ENCODE results near the gene PDILT. TPM values are rescaled to one million over a fixed set of nuclear protein-coding genes. Genes with fewer than 3 reads are reported as not detected.

The PDILT gene
- total and polyA plus RNA-seq, 7 experiments from 2014 or later = not detected

GRCh38 chr16:20383106-20384029 lies 21.2 kb downstream of the PDILT start:
- H3K9me3 ChIP-seq (ENCODE audit: control insufficient read depth in 2 of 3, low read length in 3 of 3) = no peaks in the 10 kb centered on the region
- ATAC-seq (peak; percentile 67), DNase-seq (peak in 7 of 9 donors; percentile 3 to 54 (median 37))
- Mint-ChIP-seq H3K4me1 (peaks cover 0 to 6% (median 0%) of the 10 kb centered on the region in 7 donors), H3K27me3 (peaks cover 11 to 29% (median 19%) of the 10 kb centered on the region in 5 donors), H3K27ac (no peak overlapping the region), H3K4me3 (peak overlapping the region in 1 of 10 donors; percentile 22), H3K9me3 (peaks cover 0 to 1% (median 0%) of the 10 kb centered on the region in 11 donors), H3K36me3 (no peaks in the 10 kb centered on the region)
- H3K36me3 ChIP-seq (ENCODE audit: control insufficient read depth in 2 of 3, insufficient read depth in 3 of 3, low read length in 3 of 3) = no peaks in the 10 kb centered on the region
- ChIA-PET POLR2A (no interaction called here), CTCF (interaction anchor here (1.9 kb wide), 1 partner anchor 476 kb away, joined by 7 read pairs; no protein-coding TSS in a partner anchor)
- H3K4me3 ChIP-seq (ENCODE audit: low read length) = no peak overlapping the region
- H3K27ac ChIP-seq (ENCODE audit: low read depth, low read length) = no peak overlapping the region
- H3K4me1 ChIP-seq (ENCODE audit: control insufficient read depth in 2 of 2, insufficient read depth in 2 of 2, low read length in 2 of 2) = peaks cover 0 to 4% of the 10 kb centered on the region in 2 donors
- intact Hi-C loops (cut with micrococcal nuclease) = loop anchor here (1.0 to 10.0 kb wide), 3 partner anchors 485 to 1299 kb away; no protein-coding TSS in a partner anchor
- no peaks in the 10 kb centered on the region for H3K27me3 ChIP-seq (ENCODE audit: control insufficient read depth in 2 of 2, insufficient read depth in 2 of 2, low read length in 2 of 2)

- POLR2A ChIA-PET = no interaction called here
- Mint-ChIP-seq H3K4me3 (no peak overlapping the region), H3K27ac (no peak overlapping the region), H3K4me1 (peaks cover 0 to 6% (median 0%) of the 10 kb centered on the region in 7 donors), H3K27me3 (peaks cover 11 to 27% (median 15%) of the 10 kb centered on the region in 5 donors), H3K36me3 (no peaks in the 10 kb centered on the region), H3K9me3 (peaks cover 0 to 1% (median 0%) of the 10 kb centered on the region in 11 donors)
- H3K36me3 ChIP-seq (ENCODE audit: control insufficient read depth in 2 of 3, insufficient read depth in 3 of 3, low read length in 3 of 3) = no peaks in the 10 kb centered on the region
- ATAC-seq (no peak), DNase-seq (no peak)
- intact Hi-C loops (cut with micrococcal nuclease) = loop anchor here (2.0 to 10.0 kb wide), 2 partner anchors 484 to 1298 kb away; no protein-coding TSS in a partner anchor
- no peaks in the 10 kb centered on the region for H3K9me3 ChIP-seq (ENCODE audit: control insufficient read depth in 2 of 3, low read length in 3 of 3)
- no peaks in the 10 kb centered on the region for H3K27me3 ChIP-seq (ENCODE audit: control insufficient read depth in 2 of 2, insufficient read depth in 2 of 2, low read length in 2 of 2)
- CTCF ChIA-PET = interaction anchor here (1.9 kb wide), 1 partner anchor 475 kb away, joined by 7 read pairs; no protein-coding TSS in a partner anchor
- no peak overlapping the region for H3K4me3 ChIP-seq (ENCODE audit: low read length)
- no peak overlapping the region for H3K27ac ChIP-seq (ENCODE audit: low read depth, low read length)
- H3K4me1 ChIP-seq (ENCODE audit: control insufficient read depth in 2 of 2, insufficient read depth in 2 of 2, low read length in 2 of 2) = peaks cover 0 to 4% of the 10 kb centered on the region in 2 donors
Observed at GRCh38 chr16:20382202-20382948, 22.2 kb downstream of the PDILT start.

- H3K4me1 ChIP-seq (ENCODE audit: control insufficient read depth in 2 of 2, insufficient read depth in 2 of 2, low read length in 2 of 2) = peaks cover 0 to 4% of the 10 kb centered on the region in 2 donors
- no peak for ATAC-seq
- Mint-ChIP-seq H3K4me1 (peaks cover 0 to 6% (median 0%) of the 10 kb centered on the region in 7 donors), H3K27me3 (peaks cover 4 to 27% (median 14%) of the 10 kb centered on the region in 5 donors), H3K4me3 (no peak overlapping the region), H3K36me3 (no peaks in the 10 kb centered on the region), H3K27ac (no peak overlapping the region), H3K9me3 (no peaks in the 10 kb centered on the region)
- intact Hi-C loops (cut with micrococcal nuclease) = loop anchor here in 1 of 2 donors (10.0 kb wide), 1 partner anchor 1296 kb away; no protein-coding TSS in a partner anchor
- no peaks in the 10 kb centered on the region for H3K27me3 ChIP-seq (ENCODE audit: control insufficient read depth in 2 of 2, insufficient read depth in 2 of 2, low read length in 2 of 2)
- CTCF ChIA-PET = no interaction called here
- no peaks in the 10 kb centered on the region for H3K9me3 ChIP-seq (ENCODE audit: control insufficient read depth in 2 of 3, low read length in 3 of 3)
- POLR2A ChIA-PET = no interaction called here
- no peak overlapping the region for H3K4me3 ChIP-seq (ENCODE audit: low read length)
- H3K27ac ChIP-seq (ENCODE audit: low read depth, low read length) = no peak overlapping the region
- H3K36me3 ChIP-seq (ENCODE audit: control insufficient read depth in 2 of 3, insufficient read depth in 3 of 3, low read length in 3 of 3) = no peaks in the 10 kb centered on the region
- no peak for DNase-seq
Observed at GRCh38 chr16:20380782-20381181, 23.8 kb downstream of the PDILT start.

GRCh38 chr16:20377181-20377580 lies 27.4 kb downstream of the PDILT start:
- intact Hi-C loops (cut with micrococcal nuclease) = no loop called here
- Mint-ChIP-seq H3K27ac (no peak overlapping the region), H3K27me3 (peaks cover 10 to 38% (median 17%) of the 10 kb centered on the region in 5 donors), H3K4me3 (no peak overlapping the region), H3K9me3 (no peaks in the 10 kb centered on the region), H3K36me3 (no peaks in the 10 kb centered on the region), H3K4me1 (no peaks in the 10 kb centered on the region)
- ATAC-seq = no peak
- Histone ChIP-seq H3K27ac (ENCODE audit: low read depth, low read length) (no peak overlapping the region), H3K27me3 (ENCODE audit: control insufficient read depth in 2 of 2, insufficient read depth in 2 of 2, low read length in 2 of 2) (no peaks in the 10 kb centered on the region), H3K4me1 (ENCODE audit: control insufficient read depth in 2 of 2, insufficient read depth in 2 of 2, low read length in 2 of 2) (no peaks in the 10 kb centered on the region), H3K9me3 (ENCODE audit: control insufficient read depth in 2 of 3, low read length in 3 of 3) (no peaks in the 10 kb centered on the region), H3K36me3 (ENCODE audit: control insufficient read depth in 2 of 3, insufficient read depth in 3 of 3, low read length in 3 of 3) (no peaks in the 10 kb centered on the region), H3K4me3 (ENCODE audit: low read length) (no peak overlapping the region)
- POLR2A ChIA-PET = no interaction called here
- CTCF ChIA-PET = no interaction called here
- no peak for DNase-seq

- H3K27me3 Mint-ChIP-seq = peaks cover 8 to 39% (median 18%) of the 10 kb centered on the region in 5 donors
Observed at GRCh38 chr16:20372701-20373100, 31.8 kb downstream of the PDILT start.

GRCh38 chr16:20369452-20370054 lies 35.0 kb downstream of the PDILT start:
- peaks cover 0 to 2% (median 0%) of the 10 kb centered on the region in 7 donors for H3K4me1 Mint-ChIP-seq
- no peak for ATAC-seq
- H3K27me3 ChIP-seq (ENCODE audit: control insufficient read depth in 2 of 2, insufficient read depth in 2 of 2, low read length in 2 of 2) = no peaks in the 10 kb centered on the region
- no peak overlapping the region for H3K27ac ChIP-seq (ENCODE audit: low read depth, low read length)
- ChIA-PET POLR2A (no interaction called here), CTCF (interaction anchor here (0.9 kb wide), 1 partner anchor 15 kb away, joined by 3 read pairs; no protein-coding TSS in a partner anchor)
- H3K9me3 ChIP-seq (ENCODE audit: control insufficient read depth in 2 of 3, low read length in 3 of 3) = no peaks in the 10 kb centered on the region
- no peak for DNase-seq
- H3K9me3 Mint-ChIP-seq = peaks cover 0 to 3% (median 0%) of the 10 kb centered on the region in 11 donors
- no peak overlapping the region for H3K4me3 ChIP-seq (ENCODE audit: low read length)
- H3K4me3 Mint-ChIP-seq = no peak overlapping the region
- H3K27me3 Mint-ChIP-seq = peaks cover 5 to 31% (median 23%) of the 10 kb centered on the region in 5 donors
- no peaks in the 10 kb centered on the region for H3K36me3 ChIP-seq (ENCODE audit: control insufficient read depth in 2 of 3, insufficient read depth in 3 of 3, low read length in 3 of 3)
- intact Hi-C loops (cut with micrococcal nuclease) = no loop called here
- no peak overlapping the region for H3K27ac Mint-ChIP-seq
- H3K36me3 Mint-ChIP-seq = no peaks in the 10 kb centered on the region
- no peaks in the 10 kb centered on the region for H3K4me1 ChIP-seq (ENCODE audit: control insufficient read depth in 2 of 2, insufficient read depth in 2 of 2, low read length in 2 of 2)

More at GRCh38 chr16:20372701-20373100, 31.8 kb downstream of the PDILT start:
- H3K4me3 Mint-ChIP-seq = no peak overlapping the region
- H3K4me3 ChIP-seq (ENCODE audit: low read length) = no peak overlapping the region
- CTCF ChIA-PET = interaction anchor here (0.6 to 0.7 kb wide), 2 partner anchors 13 to 542 kb away, joined by 3 read pairs; no protein-coding TSS in a partner anchor
- no peak overlapping the region for H3K27ac Mint-ChIP-seq
- no peaks in the 10 kb centered on the region for H3K27me3 ChIP-seq (ENCODE audit: control insufficient read depth in 2 of 2, insufficient read depth in 2 of 2, low read length in 2 of 2)
- no peaks in the 10 kb centered on the region for H3K4me1 Mint-ChIP-seq
- POLR2A ChIA-PET = no interaction called here
- no peaks in the 10 kb centered on the region for H3K9me3 ChIP-seq (ENCODE audit: control insufficient read depth in 2 of 3, low read length in 3 of 3)
- no peaks in the 10 kb centered on the region for H3K36me3 Mint-ChIP-seq
- H3K27ac ChIP-seq (ENCODE audit: low read depth, low read length) = no peak overlapping the region
- no peak for DNase-seq
- intact Hi-C loops (cut with micrococcal nuclease) = no loop called here
- no peaks in the 10 kb centered on the region for H3K9me3 Mint-ChIP-seq
- ATAC-seq = no peak
- H3K36me3 ChIP-seq (ENCODE audit: control insufficient read depth in 2 of 3, insufficient read depth in 3 of 3, low read length in 3 of 3) = no peaks in the 10 kb centered on the region
- no peaks in the 10 kb centered on the region for H3K4me1 ChIP-seq (ENCODE audit: control insufficient read depth in 2 of 2, insufficient read depth in 2 of 2, low read length in 2 of 2)

Data from naive thymus-derived CD4-positive, alpha-beta T cell (primary cell).